Measurements from ENCODE around the gene CDC16.

DNA sequence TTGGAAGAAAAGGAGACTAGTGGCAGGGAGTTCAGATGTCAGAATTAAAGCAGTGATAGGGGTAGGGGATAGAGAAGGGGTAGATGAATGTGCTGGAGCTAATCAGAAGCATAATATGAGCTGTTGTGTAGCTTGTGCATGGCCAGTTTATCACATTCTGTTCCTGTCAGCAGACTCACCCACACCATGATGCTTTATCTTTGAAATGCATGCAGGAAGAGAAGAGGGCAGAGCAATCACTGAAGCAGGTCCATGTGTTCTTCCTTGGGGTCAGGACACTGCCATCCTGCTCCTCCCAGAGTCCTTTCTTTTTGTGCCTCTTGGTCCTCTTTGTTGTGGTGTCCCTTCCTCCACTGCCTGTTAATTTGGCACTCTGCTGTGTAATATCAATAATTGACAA is 85.4 kb downstream of the CDC16 start:
- TF ChIP-seq, protein P1, sequence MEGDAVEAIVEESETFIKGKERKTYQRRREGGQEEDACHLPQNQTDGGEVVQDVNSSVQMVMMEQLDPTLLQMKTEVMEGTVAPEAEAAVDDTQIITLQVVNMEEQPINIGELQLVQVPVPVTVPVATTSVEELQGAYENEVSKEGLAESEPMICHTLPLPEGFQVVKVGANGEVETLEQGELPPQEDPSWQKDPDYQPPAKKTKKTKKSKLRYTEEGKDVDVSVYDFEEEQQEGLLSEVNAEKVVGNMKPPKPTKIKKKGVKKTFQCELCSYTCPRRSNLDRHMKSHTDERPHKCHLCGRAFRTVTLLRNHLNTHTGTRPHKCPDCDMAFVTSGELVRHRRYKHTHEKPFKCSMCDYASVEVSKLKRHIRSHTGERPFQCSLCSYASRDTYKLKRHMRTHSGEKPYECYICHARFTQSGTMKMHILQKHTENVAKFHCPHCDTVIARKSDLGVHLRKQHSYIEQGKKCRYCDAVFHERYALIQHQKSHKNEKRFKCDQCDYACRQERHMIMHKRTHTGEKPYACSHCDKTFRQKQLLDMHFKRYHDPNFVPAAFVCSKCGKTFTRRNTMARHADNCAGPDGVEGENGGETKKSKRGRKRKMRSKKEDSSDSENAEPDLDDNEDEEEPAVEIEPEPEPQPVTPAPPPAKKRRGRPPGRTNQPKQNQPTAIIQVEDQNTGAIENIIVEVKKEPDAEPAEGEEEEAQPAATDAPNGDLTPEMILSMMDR (IDR thresholded peaks at IDR 0.05; ENCODE audit: low read length), result no peak
- no peak for TF ChIP-seq EZH2 (IDR thresholded peaks at IDR 0.05; ENCODE audit: borderline replicate concordance, low read length)
